ENCODE results near the gene LSM7. TPM values are rescaled to one million over a fixed set of nuclear protein-coding genes. Genes with fewer than 3 reads are reported as not detected.
"Not testable (repeated sequence)": the region's sequence is repeated elsewhere in the genome, so short reads cannot be mapped to it uniquely, and the experiment has no call there.

The LSM7 gene
- total RNA-seq, 1 experiment from 2014 or later = 238 TPM

DNA sequence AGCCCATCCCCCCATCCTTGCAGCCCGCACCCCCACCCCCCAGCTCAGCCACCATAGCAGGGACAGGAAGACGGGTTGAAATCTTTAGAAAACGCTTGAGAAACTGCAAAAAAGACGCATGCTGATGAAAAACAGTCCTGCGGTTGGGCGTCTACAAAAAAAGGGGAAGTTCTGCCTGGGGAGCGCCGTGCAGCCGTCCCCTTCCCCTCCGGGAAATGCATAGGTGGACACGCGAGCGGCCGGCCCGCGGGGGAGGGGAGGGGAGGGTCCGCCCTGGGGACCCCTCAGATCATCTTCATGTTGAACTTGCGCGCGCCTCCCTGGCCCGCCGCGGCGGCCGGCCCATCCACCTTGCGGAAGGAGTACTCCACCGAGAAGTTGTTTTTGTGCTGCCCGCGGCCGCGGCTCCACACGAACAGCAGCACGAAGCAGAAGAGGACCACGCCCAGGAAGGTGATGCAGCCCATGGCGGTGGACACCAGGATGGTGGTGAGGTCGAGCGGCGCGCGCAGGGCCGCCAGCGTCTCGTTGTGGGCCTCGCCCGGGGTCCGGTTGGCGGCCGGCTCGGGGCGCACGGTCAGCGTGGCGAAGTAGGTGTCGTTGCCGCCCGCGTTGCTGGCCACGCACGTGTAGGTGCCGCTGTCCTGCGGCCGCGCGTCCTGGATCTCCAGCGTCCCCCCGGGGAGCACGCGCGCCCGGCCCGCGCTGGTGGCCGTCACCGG is 38.5 kb downstream of the LSM7 start:
- DNase-seq (ENCODE audit: low read depth) = no peak
- in situ Hi-C loops (cut with HindIII; ENCODE audit: low pct_unique_long_range_greater_than_20kb, low sequenced_read_pairs) = no loop called here

DNA sequence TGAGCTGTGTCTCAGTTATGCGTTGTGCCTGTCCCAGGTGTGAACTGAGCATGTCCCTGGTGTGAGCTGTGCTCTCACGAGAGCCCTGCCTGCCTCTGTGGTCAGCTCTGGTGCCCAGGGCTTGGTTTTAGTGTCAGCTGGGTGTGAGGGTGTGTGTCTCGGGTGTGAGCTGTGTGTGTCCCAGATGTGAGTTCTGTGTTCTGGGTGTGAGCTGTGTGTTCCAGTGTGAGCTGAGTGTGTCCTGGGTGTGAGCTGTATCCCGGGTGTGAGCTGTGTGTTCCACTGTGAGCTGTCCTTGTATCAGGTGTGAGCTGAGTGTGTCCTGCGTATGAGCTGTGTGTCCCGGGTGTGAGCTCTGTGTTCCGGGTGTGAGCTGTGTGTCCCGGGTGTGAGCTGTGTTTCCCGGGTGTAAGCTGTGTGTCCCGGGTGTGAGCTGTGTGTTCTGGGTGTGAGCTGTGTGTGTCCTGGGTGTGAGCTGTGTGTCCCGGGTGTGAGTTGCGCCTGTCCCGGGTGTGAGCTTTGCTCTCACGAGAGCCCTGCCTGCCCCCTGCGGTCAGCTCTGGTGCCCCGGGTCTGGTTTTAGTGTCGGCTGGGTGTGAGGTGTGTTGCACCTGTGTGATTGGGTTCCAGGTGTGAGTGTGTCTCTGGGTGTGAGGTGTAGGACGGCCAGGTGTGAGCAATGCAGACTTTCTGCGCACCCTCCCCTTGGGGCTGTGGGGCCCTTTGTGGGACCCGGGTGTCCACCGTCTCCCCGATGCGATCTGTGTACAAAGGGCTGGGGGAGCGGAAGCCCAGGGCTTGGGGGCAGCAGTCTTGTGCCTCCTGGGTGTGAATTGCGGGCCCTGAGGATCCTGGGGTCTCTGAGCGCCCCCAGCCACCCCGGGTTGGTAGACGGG is 39.3 kb downstream of the LSM7 start:
- in situ Hi-C loops (cut with HindIII; ENCODE audit: low pct_unique_long_range_greater_than_20kb, low sequenced_read_pairs) = no loop called here

DNA sequence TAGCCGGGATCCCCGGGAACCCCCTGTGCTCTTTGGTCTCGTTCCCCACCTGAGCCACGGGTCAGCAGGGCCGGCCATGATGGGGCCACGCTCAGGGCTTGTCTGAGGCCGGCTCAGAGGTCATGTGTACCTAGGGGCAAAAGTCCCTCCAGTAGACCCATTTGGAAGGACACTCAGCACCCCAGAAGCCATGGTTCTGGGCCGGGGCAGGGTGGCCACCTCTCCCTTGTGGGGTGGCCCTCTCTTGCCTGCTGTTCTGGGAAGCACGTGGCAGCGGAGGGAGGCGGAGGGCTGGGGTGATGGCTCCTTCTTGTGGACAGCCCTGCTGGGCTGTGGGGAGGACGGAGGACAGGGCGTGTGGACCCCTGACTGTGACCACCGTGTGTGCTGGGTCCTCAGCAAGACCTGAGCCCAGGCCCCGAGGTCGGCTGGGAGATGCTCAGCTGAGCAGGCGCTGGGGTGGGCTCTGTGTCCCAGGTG is 40.0 kb downstream of the LSM7 start:
- in situ Hi-C loops (cut with HindIII; ENCODE audit: low pct_unique_long_range_greater_than_20kb, low sequenced_read_pairs) = no loop called here
- DNase-seq (ENCODE audit: low read depth) = no peak

More for the DNA sequence above, 39.3 kb downstream of the LSM7 start:
- no peak for DNase-seq (ENCODE audit: low read depth)

DNA sequence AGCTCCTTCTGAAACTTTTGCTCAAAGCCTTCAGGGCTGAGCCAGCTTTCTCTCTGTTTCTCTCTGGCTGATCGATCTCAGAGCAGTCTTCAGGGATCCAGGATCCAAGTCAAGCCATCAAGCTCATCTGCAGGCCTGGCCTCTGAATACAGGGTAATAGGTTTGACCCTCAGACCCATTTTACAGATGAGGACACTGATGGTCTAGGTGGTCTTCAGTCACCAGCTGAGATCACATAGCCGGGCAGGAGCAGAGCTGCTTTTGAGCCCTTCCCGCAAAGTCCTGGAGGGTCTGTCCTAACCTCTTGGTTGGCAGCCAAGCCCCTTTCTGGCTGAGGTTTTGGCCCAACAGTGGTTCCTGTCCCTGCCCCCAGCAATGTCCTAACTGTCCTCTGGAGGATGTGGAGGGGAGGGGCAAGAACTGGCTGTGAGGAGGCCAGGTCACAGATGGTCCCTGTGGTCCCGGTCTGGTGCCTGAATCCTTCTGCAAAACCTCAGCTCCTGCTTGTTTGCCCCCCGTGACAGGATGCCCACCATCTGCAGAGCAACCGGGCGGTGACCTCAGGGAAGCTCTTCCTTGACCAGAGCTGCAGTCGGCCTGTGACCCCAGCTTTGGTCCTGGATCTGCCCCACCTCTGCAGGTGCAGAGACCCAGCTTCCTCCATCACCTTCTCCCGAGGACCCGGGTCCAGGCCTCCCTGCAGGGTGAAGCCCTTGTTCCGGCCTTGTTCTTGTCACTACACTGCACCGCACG is 40.6 kb downstream of the LSM7 start:
- no peak for DNase-seq (ENCODE audit: low read depth)
- in situ Hi-C loops (cut with HindIII; ENCODE audit: low pct_unique_long_range_greater_than_20kb, low sequenced_read_pairs) = no loop called here

DNA sequence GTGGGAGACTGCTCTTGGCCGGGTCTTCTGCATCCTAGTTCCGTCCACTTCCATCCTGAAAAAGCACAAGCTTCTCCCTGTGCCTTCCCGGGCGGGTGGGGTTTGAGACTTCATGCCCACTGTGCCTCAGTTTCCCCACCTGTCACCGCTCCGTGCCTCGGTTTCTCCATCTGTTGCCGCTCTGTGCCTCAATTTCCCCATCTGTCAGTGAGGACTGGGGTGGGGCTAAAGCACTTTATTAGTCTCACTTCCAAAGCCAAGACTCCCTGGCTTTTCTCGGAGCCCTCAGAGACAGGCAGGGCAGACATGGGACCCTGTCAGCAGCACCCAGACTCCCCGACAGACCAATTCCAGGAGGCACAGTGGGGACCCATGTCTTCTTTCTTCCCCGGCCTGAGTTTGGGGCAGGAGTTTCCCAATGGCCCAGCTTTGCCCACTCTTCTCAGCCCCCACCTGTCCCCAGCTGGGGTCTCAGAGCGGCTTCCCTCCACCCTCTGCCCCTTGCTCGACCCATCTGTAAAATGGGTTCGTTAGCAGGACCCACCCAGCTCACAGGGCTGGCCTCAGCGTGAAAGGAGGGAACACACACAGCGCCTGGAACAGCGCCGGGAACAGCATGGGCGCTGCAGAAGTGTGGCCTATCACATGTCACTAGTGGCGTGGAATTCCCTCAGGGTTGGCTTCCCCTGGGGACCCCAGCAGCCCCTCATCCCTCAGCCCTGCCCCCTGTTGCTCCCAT is 41.8 kb downstream of the LSM7 start:
- no peak for DNase-seq (ENCODE audit: low read depth)
- in situ Hi-C loops (cut with HindIII; ENCODE audit: low pct_unique_long_range_greater_than_20kb, low sequenced_read_pairs) = no loop called here

DNA sequence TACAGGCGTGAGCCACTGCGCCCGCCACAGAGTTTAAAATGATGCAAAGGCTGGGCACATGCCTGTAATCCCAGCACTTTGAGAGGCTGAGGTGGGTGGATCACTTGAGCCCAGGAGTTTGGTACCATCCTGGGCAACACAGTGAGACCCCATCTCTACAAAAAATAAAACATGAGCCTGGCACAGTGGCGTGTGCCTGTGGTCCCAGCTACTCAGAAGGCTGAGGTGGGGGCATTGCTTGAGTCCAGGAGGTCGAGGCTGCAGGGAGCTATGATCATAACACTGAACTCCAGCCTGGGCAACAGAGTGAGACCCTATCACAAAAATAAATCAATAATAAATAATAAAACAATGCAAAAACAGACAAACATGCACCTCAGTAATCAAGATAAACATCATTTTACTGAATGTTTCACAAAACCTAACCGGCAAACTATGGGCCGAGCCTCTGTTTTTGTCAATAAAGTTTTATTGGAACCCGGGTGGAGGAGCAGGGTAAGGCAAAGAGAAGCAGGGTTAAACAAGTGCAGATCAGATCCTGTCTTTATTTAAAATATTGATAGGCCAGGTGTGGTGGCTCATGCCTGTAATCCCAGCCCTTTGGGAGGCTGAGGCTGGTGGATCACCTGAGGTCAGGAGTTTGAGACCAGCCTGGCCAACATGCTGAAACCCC is 44.4 kb downstream of the LSM7 start:
- no peak for DNase-seq (ENCODE audit: low read depth)
- in situ Hi-C loops (cut with HindIII; ENCODE audit: low pct_unique_long_range_greater_than_20kb, low sequenced_read_pairs) = no loop called here

DNA sequence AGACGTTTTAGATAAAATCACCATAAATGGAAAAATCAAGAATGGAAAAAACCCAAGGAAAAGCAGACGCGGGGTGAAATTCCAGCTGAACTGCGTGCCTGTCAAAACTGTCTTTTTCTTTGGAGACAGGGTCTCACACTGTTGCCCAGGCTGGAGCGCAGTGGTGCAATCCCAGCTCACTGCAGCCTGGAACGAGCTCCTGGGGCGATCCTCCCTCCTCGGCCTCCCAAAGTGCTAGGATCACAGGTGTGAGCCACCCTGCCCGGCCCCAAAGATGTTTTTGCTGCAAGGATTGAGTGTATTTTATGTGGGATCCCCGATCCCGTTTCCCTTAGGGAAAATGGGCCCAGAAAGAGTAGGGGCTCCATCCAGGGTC is 45.5 kb downstream of the LSM7 start:
- in situ Hi-C loops (cut with HindIII; ENCODE audit: low pct_unique_long_range_greater_than_20kb, low sequenced_read_pairs) = no loop called here
- no peak for DNase-seq (ENCODE audit: low read depth)

DNA sequence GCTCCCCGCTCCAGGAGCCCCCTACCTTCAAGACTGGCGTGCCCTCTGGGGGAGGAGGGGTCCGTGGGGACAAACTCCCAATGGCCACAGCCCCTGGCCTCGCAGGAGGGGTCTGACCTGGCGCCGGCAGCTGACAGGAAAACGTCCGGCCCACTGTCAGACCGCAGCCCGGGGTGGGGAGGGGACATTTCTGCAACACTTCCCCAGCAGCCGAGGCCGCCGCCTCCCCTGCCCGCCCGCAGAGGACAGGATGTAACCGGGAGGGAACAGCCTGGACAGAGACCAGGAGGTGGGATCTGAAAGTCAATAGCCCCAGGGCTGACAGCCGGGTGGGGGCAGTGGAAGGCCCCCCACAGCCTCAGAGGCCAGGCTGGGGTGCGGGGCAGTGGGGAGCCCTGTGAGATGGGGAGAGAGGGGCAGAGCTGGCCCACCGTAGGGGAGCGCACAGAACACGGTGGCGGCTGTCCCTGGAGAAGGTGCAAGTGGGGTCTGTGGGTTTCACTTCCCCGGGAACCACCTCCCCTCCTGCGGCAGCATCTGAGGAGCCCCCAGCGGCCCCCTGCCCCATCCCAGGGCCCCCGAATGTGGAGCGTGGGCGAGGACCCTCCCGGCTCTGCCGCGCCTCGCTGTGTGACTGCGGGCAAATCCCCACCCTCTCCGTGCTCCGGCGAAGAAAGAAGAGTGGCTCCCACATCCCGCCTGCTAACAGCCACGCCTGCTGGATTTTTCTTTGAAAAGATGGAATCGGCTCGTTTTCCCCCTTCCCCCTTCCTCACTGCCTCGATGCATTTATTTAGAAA is 46.1 kb downstream of the LSM7 start, which contains the start of gene PEAK3:
TSS of gene PEAK3 (minus strand) at position 114 of the 800 bp plus-strand sequence. CDS start 1,244 bp downstream, outside the sequence.
- no peak for DNase-seq (ENCODE audit: low read depth)
- in situ Hi-C loops (cut with HindIII; ENCODE audit: low pct_unique_long_range_greater_than_20kb, low sequenced_read_pairs) = no loop called here

DNA sequence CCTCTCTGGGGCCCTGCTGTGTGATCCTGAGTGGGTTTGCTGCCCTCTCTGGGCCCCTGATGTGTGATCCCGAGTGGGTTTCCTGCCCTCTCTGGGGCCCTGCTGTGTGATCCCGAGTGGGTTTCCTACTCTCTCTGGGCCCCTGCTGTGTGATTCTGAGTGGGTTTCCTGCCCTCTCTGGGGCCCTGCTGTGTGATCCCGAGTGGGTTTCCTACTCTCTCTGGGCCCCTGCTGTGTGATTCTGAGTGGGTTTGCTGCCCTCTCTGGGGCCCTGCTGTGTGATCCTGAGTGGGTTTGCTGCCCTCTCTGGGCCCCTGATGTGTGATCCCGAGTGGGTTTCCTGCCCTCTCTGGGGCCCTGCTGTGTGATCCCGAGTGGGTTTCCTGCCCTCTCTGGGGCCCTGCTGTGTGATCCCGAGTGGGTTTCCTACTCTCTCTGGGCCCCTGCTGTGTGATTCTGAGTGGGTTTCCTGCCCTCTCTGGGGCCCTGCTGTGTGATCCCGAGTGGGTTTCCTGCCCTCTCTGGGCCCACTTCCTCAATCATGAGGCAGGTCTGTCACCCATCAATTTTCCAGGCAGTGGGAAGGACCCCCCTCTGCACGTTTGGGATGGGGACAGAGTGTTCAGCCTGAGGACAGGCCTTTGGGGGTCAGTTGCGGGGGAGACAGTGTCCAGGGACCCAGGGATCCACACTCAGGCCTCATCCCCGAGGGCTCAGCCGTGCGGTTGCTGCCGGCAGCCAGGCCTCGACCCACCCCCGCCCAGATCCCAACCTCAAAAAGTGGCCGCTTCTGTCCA is 46.9 kb downstream of the LSM7 start:
- in situ Hi-C loops (cut with HindIII; ENCODE audit: low pct_unique_long_range_greater_than_20kb, low sequenced_read_pairs); DNase-seq (ENCODE audit: low read depth): not testable (repeated sequence)

DNA sequence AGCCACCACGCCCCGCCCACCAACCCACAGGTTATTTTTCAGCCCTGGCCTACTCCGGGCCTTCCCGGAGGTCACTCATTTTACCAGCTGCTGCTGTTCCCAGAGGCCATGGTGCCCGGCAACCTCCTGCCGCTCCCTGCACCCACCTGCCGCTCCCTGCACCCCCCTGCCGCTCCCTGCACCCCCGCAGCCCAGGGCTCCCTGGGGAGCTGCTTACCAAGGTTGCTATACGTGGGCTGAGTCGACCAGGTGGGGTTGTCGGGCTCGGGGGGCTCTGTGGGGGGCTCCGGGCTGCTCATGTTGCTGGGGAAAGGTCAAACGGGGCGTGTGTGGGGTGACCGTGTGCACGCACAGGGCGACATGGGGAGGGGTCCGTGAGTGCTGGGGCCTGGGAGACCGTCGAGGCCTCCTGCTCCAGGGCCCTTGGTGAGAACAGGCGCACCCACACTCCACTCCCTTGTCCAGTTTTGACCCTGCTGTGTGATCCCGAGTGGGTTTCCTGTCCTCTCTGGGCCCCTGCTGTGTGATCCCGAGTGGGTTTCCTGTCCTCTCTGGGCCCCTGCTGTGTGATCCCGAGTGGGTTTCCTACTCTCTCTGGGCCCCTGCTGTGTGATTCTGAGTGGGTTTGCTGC is 47.6 kb downstream of the LSM7 start:
- in situ Hi-C loops (cut with HindIII; ENCODE audit: low pct_unique_long_range_greater_than_20kb, low sequenced_read_pairs) = no loop called here
- DNase-seq (ENCODE audit: low read depth) = no peak

DNA sequence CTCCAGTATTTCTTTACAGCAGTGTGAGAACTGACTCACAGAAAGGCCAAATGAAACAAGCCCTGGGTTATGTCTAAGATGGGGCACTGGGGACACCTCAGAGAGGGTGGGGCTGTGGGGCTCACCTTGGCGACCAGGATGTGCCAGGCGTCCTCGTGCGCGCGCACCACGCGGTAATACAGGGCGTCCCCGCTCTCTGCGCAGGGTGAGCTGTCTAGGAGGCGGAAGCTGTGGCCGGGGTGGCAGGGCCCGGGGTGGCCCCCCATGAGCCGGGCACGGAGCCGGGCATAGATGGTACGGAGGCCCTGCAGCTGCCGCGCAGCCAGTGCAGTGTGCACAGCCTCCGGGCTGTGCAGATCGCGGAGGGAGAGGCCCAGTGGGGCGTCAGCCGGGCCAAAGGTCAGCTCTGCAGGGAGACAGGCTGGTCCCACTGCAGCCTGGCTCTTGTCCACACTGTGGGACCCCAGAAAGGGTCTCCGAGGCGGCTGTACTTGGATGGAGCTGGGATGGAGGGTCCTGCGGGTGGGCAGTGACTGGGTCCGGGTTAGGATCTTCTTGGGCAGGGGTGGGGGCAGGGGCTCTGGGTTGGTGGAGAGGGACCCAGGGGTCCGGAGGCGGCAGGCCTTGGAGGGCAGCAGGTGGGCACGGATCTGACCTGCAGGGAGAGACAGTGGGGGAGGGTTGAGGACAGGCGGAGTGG is 49.8 kb downstream of the LSM7 start:
- in situ Hi-C loops (cut with HindIII; ENCODE audit: low pct_unique_long_range_greater_than_20kb, low sequenced_read_pairs) = no loop called here
- no peak for DNase-seq (ENCODE audit: low read depth)

DNA sequence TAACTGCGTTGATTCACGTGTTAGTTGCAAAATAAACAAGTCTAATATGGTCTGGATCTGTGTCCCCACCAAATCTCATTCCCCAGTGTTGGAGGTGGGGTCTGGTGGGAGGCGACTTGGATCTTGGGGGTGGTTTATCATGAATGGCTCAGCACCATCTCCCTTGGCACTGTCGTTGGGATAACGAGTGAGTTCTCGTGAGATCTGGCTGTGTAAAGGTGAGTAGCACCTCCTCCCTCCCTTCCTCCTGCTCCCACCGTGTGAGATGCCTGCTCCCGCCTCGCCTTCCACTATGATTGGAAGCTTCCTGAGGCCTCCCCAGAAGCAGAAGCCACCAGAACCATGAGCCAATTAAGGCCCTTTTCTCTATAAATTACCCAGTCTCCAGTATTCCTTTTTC is 51.2 kb downstream of the LSM7 start:
- no peak for DNase-seq (ENCODE audit: low read depth)
- in situ Hi-C loops (cut with HindIII; ENCODE audit: low pct_unique_long_range_greater_than_20kb, low sequenced_read_pairs) = no loop called here

DNA sequence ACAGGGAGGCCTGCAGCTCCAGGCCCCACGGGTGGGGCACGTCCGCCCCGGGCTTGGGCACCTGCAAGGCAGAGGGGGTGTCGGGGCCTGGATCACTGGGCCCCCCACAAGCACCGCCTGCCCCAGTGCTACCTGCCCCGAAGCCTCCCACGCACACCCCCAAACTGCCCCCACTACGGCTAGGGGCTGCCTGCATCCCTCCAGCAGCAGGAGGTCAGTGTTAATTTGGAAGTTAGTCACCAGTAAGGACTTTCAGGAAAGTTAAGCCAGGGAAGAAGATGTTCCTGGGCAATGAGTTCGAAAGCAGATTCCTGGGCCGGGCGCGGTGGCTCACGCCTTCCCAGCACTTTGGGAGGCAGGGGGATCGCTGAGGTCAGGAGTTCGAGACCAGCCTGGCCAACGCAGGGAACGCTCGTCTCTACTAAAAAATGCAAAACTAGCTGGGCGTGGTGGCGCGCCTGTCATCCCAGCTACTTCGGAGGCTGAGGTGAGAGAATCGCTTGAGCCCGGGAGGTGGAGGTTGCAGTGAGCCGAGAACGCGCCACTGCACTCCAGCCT is 51.9 kb downstream of the LSM7 start:
- DNase-seq (ENCODE audit: low read depth) = no peak
- in situ Hi-C loops (cut with HindIII; ENCODE audit: low pct_unique_long_range_greater_than_20kb, low sequenced_read_pairs) = no loop called here

DNA sequence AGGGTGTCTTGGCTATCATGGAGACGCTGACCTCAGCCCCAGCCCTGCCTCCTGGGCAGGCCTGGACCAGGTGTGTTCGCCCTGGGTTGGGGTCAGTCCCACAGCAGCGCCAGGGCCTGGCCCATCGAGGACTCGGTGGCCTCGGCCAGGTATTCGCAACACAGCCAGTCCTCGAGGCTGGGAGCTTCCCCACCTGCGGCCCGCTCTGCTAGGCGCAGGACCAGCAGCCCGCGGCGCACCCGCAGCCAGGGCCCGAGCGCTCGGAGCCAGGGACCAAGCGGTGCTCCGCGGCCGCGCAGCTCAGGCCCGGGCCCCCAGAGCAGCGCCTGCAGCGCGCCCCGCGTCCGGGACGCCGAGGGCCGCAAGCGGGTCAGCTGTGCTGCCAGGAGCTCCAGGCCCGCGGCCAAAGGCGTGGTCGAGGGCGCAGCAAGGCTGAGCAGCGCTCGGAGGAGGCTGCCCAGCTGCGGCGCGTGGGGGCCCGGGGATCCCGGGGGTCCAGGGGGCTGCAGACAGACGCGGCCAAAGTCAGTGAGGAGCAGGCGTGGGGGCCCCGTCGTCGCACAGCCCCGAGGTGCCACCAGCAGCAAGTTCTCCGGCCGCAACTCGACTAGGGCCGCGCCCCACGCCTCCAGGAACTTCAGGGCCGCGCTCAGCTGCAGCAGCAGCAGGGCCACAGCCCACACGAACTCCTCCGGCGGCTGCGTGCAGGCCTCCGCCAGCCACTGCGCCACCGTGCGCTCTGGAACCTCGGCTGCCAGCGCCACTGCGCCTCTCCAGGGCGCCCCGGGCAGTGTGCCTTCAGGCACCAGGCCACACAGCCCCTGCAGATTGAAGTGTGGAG is 52.6 kb downstream of the LSM7 start:
- no peak for DNase-seq (ENCODE audit: low read depth)
- in situ Hi-C loops (cut with HindIII; ENCODE audit: low pct_unique_long_range_greater_than_20kb, low sequenced_read_pairs) = no loop called here

Data from Caki2 (cell line).